Measurements from ENCODE around the gene HHAT. TPM values are rescaled to one million over a fixed set of nuclear protein-coding genes. Genes with fewer than 3 reads are reported as not detected.

The HHAT gene
- total and polyA plus RNA-seq, 2 donors (not counting 3 experiments of a cell fraction or from before 2014, with no cell fraction given): 2.4 to 4.3 TPM

GRCh38 chr1:210396541-210396940, 67.8 kb downstream of the HHAT start:
- no peaks in the 10 kb centered on the region for H3K27me3 ChIP-seq (ENCODE audit: control insufficient read depth in 2 of 2, insufficient read depth in 2 of 2, low read length in 2 of 2)
- H2AFZ ChIP-seq (ENCODE audit: low read depth, low read length): no peak overlapping the region
- DNase-seq (ENCODE audit: low read depth, low spot score): no peak
- POLR2A ChIA-PET: no interaction called here
- no peak for FAIRE-seq
- CTCF ChIA-PET: no interaction called here
- no peak for TF ChIP-seq MAX (IDR thresholded peaks at IDR 0.05; ENCODE audit: insufficient read depth, insufficient read length)
- no peak for TF ChIP-seq POLR2AphosphoS5 (IDR thresholded peaks at IDR 0.05; ENCODE audit: insufficient read depth, low read depth, low read length)
- no peak for TF ChIP-seq EZH2 (IDR thresholded peaks at IDR 0.05; ENCODE audit: borderline replicate concordance, low read depth, low read length, severe bottlenecking)
- no peak for TF ChIP-seq GATA2 (IDR thresholded peaks at IDR 0.05; ENCODE audit: insufficient read depth, insufficient read length, low read depth, low read length)
- no peak for TF ChIP-seq MYC (IDR thresholded peaks at IDR 0.05; ENCODE audit: low read depth, low read length)
- TF ChIP-seq FOS (IDR thresholded peaks at IDR 0.05; ENCODE audit: borderline replicate concordance, insufficient read depth, low read length): no peak
- TF ChIP-seq POLR2A (IDR thresholded peaks at IDR 0.05; ENCODE audit: low read depth, low read length): no peak
- TF ChIP-seq CTCF (IDR thresholded peaks at IDR 0.05; ENCODE audit: extremely low read depth in 1 of 2, insufficient read depth in 1 of 2, low read depth in 1 of 2, low read length in 2 of 2): no peak
- no peak for TF ChIP-seq JUN (IDR thresholded peaks at IDR 0.05; ENCODE audit: borderline replicate concordance, insufficient read depth, insufficient read length, low read depth)
- H3K9me3 ChIP-seq (replicated peaks; ENCODE audit: control insufficient read depth, insufficient read depth, low read length): no peaks in the 10 kb centered on the region
- no peak overlapping the region for H3K9ac ChIP-seq (replicated peaks; ENCODE audit: extremely low read depth, insufficient read depth, low read length)
- no peaks in the 10 kb centered on the region for H4K20me1 ChIP-seq (replicated peaks; ENCODE audit: control insufficient read depth, extremely low read depth, insufficient read depth, low read length)
- no peaks in the 10 kb centered on the region for H3K36me3 ChIP-seq (ENCODE audit: control insufficient read depth in 2 of 2, extremely low read depth in 1 of 2, insufficient read depth in 2 of 2, low read length in 2 of 2)
- intact Hi-C loops (cut with micrococcal nuclease): no loop called here
- no peaks in the 10 kb centered on the region for H3K9me1 ChIP-seq (replicated peaks; ENCODE audit: control insufficient read depth, extremely low read depth, insufficient read depth, low read length)
- no peaks in the 10 kb centered on the region for H3K79me2 ChIP-seq (ENCODE audit: control insufficient read depth, insufficient read depth, low read length)
- no peaks in the 10 kb centered on the region for H3K4me1 ChIP-seq (ENCODE audit: control insufficient read depth, extremely low read depth, insufficient read depth, low read length)
- no peak overlapping the region for H3K4me2 ChIP-seq (ENCODE audit: insufficient read depth, low read length)
- no TSS peak for BruUV-seq (replicated peaks)
- dilution Hi-C loops (cut with MboI; ENCODE audit: extremely low pct_ligation_motif_present, low sequenced_read_pairs): no loop called here
- no peak overlapping the region for H3K27ac ChIP-seq (ENCODE audit: insufficient read depth, low read depth, low read length)
- no peak overlapping the region for H3K4me3 ChIP-seq (replicated peaks in 1 of 3; ENCODE audit: insufficient read depth in 1 of 3, low read depth in 1 of 3, low read length in 3 of 3)
